Measurements from ENCODE around the gene NOXA1. TPM values are rescaled to one million over a fixed set of nuclear protein-coding genes. Genes with fewer than 3 reads are reported as not detected.

NOXA1 gene
- total RNA-seq, 2 donors from 2014 or later: 3.5 to 9.6 TPM

DNA sequence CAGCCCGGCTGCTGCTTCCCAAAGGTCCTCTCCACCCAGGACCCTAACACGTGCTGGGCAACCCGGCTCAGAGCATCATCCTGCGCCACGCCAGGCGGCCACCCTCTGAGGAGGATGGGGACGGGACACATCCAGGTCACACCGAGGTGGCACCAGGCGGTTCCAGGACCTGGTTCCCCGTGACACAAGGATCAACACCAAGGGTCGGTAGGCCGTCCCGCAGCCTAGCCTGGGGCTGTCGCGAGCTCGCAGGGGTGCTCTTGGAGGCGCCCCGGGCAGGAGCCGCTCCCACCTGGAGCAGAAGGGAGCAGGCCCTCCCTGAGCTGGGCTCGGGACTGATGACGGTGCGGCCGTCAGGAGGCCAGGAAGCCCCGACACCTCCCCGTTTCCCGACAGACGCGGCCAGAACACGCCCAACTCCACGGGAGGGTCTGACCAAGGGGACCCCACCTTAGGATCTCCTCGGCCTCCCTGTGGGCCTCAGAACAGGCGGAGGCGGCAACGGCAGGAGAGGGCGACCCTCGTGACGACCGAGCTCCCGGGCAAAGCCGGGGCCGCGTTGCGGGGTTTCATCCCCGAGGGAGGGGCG is 6.5 kb upstream of the NOXA1 start:
- DNase-seq (ENCODE audit: low spot score) (no peak), ATAC-seq (ENCODE audit: insufficient number of reproducible peaks, low FRiP score, low read depth) (no peak)
- peaks cover 10 to 23% of the 10 kb centered on the region in 2 donors for H3K4me1 ChIP-seq (ENCODE audit: control insufficient read depth in 1 of 2, low read depth in 2 of 2)
- H3K9me3 ChIP-seq: no peaks in the 10 kb centered on the region
- no peaks in the 10 kb centered on the region for H3K36me3 ChIP-seq
- no peak overlapping the region for H3K4me3 ChIP-seq
- TF ChIP-seq CTCF (IDR thresholded peaks at IDR 0.05): no peak
- H3K27ac ChIP-seq: no peak overlapping the region
- no peaks in the 10 kb centered on the region for H3K27me3 ChIP-seq (replicated peaks; ENCODE audit: insufficient read depth)

DNA sequence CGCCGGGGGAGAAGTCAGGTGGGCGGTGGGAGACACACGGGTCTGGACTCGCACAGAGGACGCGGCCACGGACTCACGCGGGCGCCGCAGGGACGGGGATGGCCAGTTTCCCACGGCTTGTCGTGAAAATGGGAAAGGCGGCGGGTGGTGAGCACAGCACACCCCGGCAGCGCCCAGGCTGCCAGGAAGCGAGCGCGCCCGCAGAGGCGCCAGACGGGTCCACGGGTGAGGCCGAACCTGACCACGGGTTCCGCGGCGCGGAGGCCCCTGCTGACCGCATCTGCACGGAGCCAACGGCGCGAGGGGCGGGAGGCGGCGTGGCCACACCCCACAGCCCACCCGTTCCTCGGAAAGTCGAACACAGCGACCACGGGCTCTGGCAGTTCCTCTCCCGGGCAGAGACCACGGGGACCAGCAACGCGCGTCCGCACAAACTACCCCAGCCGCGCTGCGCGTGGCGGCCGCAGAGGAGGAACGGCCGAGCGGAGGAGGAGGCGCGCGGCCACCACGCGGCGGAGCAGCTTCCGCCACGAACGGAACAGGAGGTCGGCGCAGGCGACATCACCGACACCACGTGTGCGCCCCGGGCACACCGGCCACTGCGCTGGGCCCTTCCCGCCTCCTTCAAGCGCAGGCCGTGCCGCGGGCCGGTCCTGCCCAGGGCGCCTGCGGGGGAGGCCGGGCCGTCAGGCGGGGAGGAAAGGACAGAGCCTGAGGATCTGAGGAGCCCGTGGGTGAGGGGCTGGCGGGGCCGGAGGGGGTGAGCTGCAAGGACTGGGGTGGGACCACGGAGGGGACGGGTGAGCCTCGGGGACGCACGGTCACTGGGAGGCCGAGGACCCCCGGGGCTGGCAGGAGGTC is 5.8 kb upstream of the NOXA1 start:
- ATAC-seq (ENCODE audit: insufficient number of reproducible peaks, low FRiP score, low read depth) (no peak), DNase-seq (ENCODE audit: low spot score) (no peak)
- peaks cover 9 to 26% of the 10 kb centered on the region in 2 donors for H3K4me1 ChIP-seq (ENCODE audit: control insufficient read depth in 1 of 2, low read depth in 2 of 2)
- H3K9me3 ChIP-seq: no peaks in the 10 kb centered on the region
- no peaks in the 10 kb centered on the region for H3K27me3 ChIP-seq (replicated peaks; ENCODE audit: insufficient read depth)
- H3K36me3 ChIP-seq: no peaks in the 10 kb centered on the region
- peak overlapping the region; percentile 36 for H3K4me3 ChIP-seq
- no peak for TF ChIP-seq CTCF (IDR thresholded peaks at IDR 0.05)
- no peak overlapping the region for H3K27ac ChIP-seq

- ATAC-seq (ENCODE audit: insufficient number of reproducible peaks, low FRiP score, low read depth): no peak
- H3K9me3 ChIP-seq: no peaks in the 10 kb centered on the region
- no peaks in the 10 kb centered on the region for H3K27me3 ChIP-seq (replicated peaks; ENCODE audit: insufficient read depth)
- H3K4me3 ChIP-seq: peak overlapping the region; percentile 96
- H3K27ac ChIP-seq: no peak overlapping the region
- TF ChIP-seq CTCF (IDR thresholded peaks at IDR 0.05): no peak
- H3K36me3 ChIP-seq: no peaks in the 10 kb centered on the region
- DNase-seq (ENCODE audit: low spot score): no peak
- peaks cover 14 to 21% of the 10 kb centered on the region in 2 donors for H3K4me1 ChIP-seq (ENCODE audit: control insufficient read depth in 1 of 2, low read depth in 2 of 2)
Measured at GRCh38 chr9:137421838-137422603, 1.2 kb upstream of the NOXA1 start.

- peak; percentile 38 for ATAC-seq (ENCODE audit: insufficient number of reproducible peaks, low FRiP score, low read depth)
- TF ChIP-seq CTCF (IDR thresholded peaks at IDR 0.05): no peak
- H3K36me3 ChIP-seq: no peaks in the 10 kb centered on the region
- DNase-seq (ENCODE audit: low spot score): no peak
- H3K27ac ChIP-seq: peak overlapping the region; percentile 49 to 73
- H3K4me3 ChIP-seq: peak overlapping the region; percentile 96
- peaks cover 14 to 21% of the 10 kb centered on the region in 2 donors for H3K4me1 ChIP-seq (ENCODE audit: control insufficient read depth in 1 of 2, low read depth in 2 of 2)
- H3K9me3 ChIP-seq: no peaks in the 10 kb centered on the region
- H3K27me3 ChIP-seq (replicated peaks; ENCODE audit: insufficient read depth): no peaks in the 10 kb centered on the region
Measured at GRCh38 chr9:137423514-137424291, 510 bp downstream of the NOXA1 start.
